CD4-positive, alpha-beta T cell treated with Interleukin-2 at 100 ng/mL for 4 hours (primary cell): ENCODE measurements around the gene CMTM7.

Source experiments
- DNase-seq: peaks from one replicate; pipeline ENCODE4 v3.0.0-alpha.2; 2020; ENCODE audit warnings: low spot score

Gene CMTM7

DNA sequence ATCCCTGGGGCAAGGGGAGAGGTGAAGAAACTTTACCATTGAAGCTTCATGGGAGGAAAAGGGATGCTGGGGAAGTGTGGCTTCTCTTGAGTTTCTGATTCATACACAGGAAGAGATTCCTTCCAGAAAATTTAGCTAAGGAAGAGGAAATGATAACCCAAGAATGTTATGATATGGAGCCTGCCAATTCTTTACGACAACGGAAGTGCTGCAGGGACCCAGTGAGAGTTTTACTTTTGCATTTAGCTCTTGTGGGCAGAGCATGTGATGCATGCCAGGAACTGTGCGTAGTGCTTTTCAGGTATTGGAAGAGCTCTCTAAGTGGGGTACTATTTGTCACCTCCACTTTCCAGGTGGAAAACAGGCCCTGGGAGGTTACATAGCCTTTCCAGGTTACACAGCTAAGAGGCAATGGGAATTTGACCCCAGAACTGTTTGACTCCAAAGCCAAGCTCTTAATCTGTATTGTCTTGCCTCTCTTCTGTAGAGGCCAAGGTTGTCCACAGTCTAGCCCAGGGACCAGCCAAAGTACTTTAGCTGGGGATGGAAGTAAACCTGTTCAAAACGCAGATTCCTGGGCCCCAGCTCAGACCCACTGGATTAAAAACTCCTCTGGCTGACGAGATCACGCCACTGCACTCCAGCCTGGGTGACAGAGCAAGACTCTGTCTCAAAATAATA, 23.0 kb downstream of the CMTM7 start:
- peak; percentile 63 for DNase-seq

DNA sequence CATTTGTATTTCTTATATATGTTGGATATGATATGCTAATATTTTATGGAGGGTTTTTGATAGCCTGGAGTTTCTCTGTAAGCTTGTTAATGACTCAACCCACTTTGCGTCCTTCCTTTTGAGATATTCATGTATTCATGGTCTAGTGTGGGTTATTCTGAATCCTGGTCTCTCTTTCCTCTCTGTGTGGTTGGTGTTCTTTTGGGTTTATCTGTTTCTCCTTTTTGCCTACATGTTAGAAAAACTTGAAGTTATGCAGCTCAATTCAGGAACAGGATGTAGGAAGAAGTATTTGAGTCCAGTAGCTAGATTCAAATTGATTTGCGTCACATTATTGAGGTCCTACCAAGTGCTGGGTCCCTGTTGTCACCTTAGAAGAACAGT, 28.1 kb downstream of the CMTM7 start:
- DNase-seq: no peak

DNA sequence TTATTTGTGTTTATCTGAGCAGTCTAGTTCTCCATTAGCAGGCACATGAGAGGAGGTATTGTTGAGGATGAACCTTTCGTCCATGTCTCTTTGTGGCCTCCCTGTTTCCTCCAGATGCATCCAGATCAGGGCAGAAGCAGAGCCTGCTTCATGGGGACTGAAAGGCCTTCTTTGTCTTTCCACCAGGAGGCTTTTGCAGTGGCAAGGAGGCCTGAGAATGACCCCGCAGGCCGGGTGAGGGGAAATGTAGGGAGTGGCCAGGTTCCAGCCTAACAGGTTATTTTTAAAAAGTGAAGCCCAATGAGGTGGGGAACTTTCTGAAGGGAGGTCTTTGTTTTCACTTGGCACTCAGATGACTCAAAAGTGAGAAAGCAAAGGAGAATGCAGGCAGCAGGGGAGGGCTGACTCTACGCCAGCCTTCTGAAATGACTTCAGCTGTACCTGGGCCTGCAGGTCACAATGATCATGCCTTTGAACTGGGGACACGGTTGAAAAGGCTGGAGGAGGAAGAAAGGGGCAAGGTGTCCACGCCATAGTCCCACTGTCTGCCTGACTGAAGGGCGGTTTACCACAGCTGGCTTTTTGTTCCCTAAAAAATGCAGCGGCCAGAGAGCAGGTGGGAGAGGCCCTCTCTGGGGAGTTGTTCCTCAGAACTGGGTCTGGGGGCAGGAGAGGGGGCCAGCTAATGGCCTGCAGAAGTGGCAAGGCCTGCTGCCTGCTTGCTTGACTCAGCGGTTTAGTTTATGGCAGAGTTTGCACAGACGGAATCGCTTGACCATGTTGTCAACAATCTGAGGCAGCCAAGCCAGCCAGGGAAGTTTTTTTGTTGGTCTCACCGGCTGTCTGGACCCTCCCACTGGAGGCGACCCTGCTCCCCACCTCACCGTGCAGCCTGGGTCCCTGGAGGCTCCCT, 28.7 kb downstream of the CMTM7 start:
- DNase-seq: peak; percentile 39

DNA sequence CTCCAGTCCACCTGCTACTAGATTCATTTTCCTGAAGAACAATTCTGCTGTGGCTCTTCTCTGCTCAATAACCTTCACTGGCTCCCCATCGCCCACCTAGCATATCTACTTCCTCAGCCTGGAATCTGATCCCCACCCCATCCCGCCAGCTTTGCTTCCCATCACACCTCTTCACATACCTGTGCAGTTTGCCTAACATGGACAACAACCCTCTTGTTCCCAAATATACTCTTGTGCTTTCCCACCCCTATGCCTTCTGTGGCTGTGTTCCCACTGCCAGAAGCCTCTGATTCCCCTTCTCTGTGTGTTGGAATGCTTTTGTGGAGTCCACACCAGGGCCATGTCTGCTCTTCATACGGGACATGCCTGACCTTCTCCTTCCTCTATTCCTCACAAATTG, 29.5 kb downstream of the CMTM7 start:
- DNase-seq: no peak

DNA sequence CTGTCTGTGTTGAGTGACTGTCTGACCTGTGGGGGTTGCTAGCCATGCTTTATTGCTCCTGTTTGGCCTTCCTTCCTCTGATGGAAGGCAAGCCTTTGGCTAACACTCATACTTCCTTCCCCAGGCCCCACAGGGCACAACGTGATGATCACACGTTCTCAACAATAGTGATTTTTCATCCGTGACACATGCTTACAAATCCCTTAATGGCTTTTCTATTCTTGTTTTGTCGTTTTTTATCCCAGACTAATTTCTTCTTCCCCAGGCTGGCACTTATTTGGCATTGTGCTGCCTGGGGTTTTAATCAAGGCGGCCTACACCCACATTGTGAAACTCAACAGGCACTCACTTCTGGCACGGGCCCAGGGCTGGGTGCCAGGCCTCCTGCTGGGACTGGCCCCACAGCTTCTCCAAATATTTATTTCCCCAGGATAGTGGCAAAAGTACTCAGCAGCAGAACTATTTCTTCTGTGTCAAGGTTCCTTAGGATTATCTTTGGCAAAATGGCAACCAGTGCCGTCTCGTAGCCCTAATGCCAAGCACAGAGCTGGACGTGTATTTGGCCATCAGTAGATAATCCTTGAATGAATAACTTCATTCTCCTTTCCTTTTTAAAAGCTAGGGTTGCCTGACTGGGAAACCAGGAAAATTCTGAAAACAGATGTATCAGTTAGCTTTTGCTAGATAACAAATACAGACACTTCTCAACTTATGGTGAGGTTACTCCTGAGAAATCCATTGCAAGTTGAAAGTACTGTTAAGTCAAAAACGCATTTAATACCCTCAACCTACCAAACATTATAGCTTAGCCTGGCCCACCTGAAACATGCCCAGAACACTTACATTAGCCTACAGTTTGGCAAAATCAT, 30.6 kb downstream of the CMTM7 start:
- no peak for DNase-seq

DNA sequence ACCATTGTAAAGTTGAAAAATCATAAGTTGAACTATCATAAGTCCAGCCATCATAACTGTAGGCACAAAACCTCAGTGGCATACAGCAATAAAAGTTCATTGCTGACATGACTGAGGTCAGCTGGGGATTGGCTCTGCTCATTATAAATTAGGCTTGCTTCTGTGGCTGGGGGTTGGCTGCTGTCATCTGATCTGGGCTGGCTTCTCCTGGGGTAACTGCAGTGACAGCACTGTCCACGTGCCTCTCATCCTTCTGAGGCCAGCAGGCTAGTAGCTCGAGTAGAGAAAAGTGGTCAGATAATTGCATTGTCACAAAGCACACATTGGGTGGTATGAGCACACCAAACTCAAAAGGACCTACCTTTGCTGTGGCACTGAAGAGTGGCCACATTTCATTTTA, 31.3 kb downstream of the CMTM7 start:
- no peak for DNase-seq

DNA sequence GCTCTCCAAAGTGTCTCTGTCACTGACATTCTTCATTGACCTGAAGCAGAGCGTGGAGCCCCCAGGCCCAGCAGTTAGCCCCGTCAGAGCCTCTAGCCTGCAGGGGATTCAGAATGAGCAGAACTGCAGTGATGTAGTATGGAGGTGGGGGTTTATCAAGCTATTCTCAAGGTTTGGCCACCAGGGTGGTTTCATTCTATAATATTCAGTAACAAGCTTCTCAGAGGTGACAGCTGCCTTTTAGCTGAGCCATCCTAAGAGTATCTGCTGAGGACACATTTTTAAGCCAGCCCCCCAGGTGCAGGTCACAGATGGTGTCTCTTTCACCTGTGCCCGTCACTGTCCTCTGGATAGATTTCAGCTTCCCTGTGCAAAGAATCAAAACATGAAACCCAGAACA, 31.9 kb downstream of the CMTM7 start:
- no peak for DNase-seq

DNA sequence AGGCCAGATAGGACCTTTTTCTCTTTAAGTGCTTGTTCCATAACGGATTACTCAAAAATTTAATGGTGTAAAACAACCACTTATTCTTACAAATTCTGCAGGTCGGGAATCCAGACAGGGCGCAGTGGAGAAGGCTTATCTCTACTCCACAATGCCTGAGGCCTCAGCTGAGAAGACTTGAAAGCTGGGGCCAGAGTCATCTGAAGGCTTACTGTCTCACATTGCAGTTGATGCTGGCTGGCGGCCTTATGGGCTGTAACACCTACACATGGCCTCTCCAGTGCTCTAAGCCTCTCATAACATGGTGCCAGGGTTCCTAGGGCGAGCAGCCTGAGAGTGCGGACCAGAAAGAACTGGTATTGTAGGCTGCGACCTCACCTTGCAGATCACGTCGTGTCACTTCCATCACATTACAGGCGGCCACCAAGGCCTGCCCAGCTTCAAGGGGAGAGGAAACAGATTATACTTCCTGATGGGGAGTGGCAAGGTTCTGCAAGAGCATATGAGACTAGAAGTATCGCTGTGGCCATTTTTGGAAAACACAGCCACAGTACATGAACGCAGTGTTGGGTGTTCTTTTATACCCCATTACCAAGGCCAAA, 32.4 kb downstream of the CMTM7 start:
- peak; percentile 43 for DNase-seq

DNA sequence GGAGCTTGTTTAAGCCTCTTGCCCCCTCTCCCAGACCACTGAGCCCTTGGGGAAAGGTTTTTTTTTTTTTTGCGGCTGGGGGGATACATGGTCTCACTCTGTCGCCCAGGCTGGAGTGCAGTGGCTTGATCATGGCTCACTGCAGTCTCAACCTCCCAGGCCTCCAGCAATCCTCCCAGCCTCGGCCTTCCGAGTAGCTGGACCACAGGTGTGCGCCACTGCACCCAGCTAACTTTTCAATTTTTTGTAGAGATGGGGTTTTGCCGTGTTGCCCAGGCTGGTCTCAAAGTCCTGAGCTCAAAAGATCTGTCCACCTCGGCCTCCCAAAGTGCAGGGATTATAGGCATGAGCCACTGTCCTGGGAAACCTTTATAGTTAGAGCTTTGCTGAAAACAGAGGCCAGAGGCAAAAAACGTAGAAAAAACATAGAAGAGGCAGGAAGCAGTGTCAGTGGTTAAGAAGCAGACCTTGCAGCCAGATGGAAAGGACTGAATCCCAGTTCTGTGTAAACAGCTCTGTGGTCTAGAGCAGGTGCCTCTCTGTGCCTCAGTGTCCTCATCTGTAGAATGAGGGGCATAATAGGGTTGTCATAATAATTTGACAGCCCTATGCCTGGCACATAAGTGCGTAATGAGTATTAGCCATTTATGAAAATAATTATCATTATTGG, 33.1 kb downstream of the CMTM7 start:
- no peak for DNase-seq

DNA sequence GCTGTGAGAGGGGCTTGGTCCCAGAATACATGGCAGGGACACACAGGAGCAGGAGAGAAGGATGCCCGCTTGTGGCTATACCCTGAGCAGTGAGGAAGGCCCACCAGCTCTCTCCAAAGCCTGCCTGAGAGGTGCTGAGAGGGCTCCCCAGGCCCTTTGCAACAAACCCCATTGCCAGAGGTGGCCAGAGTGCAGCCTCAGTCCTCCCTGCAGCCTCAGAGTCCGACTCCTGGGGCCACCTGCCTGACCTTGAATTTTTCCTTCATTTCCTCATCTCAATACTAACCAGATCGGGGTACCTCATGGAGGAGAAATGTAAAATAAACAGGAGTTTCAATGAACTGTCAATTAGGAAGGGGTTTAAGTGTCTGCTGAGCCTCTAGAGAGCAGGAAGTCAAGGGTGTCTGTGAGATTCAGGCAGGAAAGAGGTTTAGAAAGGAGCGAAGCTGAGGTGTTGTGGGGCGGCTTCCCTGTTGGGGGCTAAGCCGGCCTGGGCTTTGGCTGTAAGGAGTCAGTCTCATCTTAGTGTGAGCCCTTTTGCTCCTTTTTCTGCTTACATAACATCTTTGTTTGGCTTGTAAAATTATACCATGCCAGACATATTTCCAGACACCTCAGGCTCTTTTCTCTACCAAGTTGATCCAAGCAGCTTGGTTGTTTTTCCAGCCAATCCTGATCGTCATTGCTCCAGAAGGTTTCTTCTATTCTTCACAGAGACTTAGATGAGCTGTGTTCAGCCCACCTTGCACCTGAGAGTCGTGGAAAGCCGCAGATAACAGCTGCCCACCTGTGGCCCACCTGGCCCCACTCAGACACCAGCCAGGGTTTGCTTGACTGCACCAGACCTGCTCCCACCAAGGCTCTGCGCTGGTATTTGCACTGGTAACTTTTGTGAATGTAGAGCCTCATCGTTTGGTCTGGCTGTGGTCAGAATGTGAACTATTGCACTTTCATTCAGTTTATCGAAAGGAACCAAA, 36.7 kb downstream of the CMTM7 start:
- peak; percentile 55 for DNase-seq

DNA sequence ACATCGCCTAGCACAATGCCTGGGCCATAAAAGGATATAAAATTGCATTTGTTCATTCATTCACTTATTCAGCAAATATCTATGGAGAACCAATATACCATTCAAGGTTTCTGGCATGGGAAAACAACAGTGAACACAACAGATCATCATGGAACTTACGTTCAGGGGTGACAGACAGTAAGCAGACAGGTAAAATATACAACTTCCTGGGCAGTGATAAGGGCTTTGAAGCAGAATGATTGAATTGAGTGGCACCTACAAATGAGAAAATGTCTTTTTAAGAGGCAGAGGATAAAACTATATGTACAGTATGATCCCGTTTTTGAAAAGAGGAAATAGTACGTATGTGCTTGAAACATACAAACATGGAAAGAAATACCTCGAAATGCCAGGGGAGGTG, 39.2 kb downstream of the CMTM7 start:
- DNase-seq: no peak

DNA sequence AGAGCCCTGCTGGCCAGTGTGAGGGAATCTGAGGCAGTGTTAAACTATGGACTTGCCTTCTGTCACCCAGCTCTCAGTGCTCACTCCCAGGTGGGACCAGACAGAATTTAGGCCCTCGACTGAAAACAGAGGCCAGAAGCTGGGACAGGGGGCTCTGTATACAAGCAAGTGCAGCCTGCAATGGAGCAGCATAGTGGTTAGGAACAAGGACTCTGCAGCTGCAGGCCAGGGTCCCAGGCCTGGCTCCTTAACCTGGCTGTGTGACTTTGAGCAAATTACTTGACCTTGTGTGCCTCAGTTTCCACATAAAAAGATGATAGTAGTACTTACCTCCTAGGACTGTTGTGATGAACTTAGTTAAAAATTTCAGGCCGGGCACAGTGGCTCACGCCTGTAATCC, 39.8 kb downstream of the CMTM7 start:
- no peak for DNase-seq

DNA sequence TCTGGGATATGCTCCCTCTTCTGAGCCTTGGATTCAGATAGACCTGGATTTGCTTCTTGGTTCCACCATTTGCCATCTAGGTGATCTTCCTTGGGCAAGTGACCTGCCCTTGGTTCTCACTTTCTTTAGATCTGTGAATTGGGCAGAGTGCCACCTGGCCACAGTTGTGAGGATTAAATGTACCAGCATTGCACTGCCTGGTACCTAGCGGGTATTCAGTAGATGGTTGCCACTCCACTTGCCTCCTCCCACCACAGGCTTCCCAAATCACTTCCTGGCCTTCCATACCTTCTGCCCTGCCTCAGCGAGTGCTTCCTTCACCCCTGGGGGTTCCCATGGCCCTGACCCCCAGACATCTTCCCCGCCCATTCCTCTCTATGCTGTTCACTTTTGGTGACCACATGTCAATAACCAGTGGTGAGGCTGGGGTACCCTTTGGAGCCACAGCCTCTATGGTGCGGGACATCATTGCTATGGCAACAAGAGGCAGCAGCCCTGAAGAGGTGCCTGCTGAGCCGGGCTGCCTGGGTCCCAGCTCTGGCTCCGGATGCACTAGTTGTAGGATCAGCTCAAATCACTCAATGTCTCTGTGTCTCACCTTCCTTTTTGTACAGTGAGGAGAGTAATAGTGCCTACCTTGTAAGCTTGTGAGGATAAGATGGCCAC, 40.5 kb downstream of the CMTM7 start:
- no peak for DNase-seq

DNA sequence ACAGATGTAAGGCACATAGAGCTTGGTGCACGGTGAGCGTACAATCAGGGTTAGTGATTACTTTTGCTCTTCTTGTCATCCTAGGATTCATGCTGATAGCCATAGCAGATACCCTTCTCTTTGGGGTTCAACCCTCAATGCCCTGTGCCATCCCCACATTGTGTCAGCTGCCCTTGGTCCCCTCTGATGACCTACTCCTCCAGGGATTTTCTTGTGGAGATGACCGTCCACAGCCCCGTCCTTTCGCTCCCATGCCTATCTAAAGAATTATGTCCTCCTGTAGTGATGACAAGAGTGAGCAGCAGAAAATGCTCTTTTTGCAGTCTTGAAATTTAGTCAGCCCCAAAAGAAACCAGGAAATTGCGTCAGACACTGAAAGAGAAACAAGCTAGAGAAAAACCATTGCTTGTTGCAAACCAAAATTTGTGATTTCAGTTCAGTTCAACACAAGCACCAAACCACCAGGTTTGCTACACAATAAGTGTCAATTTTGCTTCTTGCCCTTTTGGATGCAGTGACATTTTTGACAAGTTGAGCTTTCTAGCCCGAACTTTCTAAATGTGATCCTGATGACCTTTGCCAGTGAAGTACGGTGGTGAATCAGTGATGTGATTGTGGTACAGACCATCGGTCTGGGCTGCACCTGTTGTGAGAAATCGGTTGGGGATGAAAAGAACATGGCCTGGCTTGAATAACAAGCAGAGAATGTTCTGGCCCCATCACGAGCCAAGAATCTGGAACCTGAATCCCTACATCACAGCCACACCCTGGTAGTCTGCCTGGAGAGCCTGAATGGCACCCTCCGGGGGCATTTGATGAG, 41.3 kb downstream of the CMTM7 start:
- DNase-seq: peak; percentile 74

DNA sequence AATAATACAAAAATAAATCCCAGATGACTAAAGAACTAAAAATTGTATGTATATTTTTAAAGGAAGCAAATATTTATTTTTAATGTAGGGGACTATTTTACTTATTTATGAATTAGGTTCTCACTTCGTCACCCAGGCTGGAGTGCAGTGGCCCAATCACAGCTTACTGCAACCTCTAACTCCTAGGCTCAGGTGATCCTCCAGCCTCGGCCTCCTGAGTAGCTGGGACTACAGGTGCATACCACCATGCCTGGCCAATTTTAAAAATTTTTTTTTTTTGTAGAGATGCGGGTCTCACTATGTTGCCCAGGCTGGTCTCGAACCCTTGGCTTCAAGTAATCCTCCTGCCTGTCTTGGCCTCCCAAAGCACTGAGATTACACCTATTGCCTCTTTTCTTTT, 42.6 kb downstream of the CMTM7 start:
- no peak for DNase-seq

DNA sequence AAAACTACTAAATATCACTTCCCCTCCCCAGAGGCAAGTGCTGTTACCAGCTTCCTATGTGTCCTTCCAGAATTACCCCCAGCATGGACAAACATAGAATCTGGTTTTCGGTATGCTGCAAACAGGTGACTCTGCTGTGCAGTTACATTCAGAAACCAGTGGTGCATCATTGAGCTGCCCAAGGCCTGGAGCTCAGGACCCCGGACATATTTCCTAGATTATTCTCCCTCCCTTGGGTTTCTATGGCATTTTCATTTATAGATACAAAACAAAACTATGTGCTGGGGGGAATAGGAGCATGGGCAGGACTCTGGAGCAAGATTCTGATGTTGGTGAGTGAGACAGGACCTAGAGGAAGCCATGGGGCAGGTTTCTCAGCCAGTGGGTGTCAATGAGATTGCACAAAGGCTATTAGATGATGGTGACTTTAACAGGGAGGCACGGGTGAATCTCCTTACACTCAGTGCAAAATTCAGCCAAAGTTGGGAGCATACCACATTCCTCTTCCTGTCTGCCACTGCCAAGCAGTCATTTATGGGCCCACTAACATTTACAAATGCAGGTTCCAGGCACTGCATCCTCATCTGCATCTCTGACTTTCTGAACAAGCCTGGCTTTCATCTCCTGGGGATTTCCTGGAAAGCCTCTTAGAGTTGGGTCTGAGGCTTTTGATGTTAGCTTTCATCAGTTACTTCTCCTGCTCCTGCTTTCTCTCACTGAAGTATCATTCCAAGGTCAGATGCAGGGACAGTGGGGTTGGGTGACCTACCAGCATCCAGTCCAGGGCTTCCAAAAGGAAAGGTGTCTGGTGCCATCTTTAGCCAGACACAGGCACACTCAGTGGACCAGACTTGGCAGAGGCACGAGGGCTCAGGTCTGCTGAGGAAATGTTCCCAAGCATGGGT, 44.5 kb downstream of the CMTM7 start:
- DNase-seq: peak; percentile 37

DNA sequence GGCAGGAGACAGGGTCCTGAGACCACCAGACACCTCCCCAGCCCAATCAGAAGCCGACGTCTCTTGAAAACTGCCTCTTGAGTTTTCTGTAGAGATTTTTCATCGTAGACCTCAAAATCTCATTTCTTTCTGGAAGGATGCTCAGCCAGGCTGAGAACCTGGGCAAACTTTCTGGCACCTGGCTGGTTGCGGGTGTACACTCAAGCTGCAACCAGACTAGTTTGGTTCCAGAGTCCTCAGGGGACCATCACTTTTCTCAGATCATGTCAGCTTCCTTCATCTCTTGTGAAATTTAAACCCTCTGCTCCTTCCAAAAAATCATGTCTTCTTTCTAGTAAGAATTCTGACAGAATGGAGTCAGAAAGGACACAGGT, 45.1 kb downstream of the CMTM7 start:
- no peak for DNase-seq

DNA sequence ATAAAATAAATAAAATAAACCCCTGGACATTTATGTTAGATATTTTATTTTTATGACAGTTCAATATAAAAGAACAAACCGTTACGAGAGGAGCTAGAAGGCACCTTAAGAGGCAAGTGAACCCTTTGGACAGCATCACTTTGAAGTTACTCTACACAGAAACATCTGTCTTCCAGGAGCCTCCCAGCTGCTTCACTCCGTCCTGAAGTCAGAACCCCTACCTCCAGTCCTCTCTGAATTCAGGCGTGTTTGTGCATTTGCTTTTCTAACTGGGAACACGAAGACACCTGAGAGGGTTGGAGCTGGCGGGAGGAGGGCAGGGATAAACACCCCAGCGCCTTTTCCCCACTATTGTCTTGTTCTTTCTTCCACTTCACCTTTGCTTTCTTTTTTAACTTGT, 46.2 kb downstream of the CMTM7 start:
- DNase-seq: no peak
